Measurements from ENCODE around the gene DLG3.
"Not testable (repeated sequence)": the region's sequence is repeated elsewhere in the genome, so short reads cannot be mapped to it uniquely, and the experiment has no call there.

The DLG3 gene

GRCh38 chrX:70444326-70444945 lies at the start of gene DLG3:
Gene DLG3 (plus strand): TSS chrX:70444835. CDS start chrX:70445202, 367 bp downstream.
- no peaks in the 10 kb centered on the region for H3K9me2 ChIP-seq (replicated peaks; ENCODE audit: control insufficient read depth, low read length)
- H3F3A ChIP-seq (ENCODE audit: control insufficient read depth, insufficient read depth) = no peaks in the 10 kb centered on the region
- peaks cover 14% of the 10 kb centered on the region for H3K27me3 ChIP-seq (ENCODE audit: control insufficient read depth, low read length)
- no peaks in the 10 kb centered on the region for H3K4me1 ChIP-seq (ENCODE audit: control insufficient read depth, low read length)
- H4K20me1 ChIP-seq (ENCODE audit: control insufficient read depth, insufficient read depth, low read depth, low read length) = no peaks in the 10 kb centered on the region
- no peak within 1 kb of the TSS for H3K4me3 ChIP-seq (ENCODE audit: low read length)
- H3K27ac ChIP-seq (ENCODE audit: low read depth, low read length) = no peak within 1 kb of the TSS
- H3K36me3 ChIP-seq (ENCODE audit: control insufficient read depth, low read length) = no peaks in the 10 kb centered on the region
- no peak for TF ChIP-seq CTCF (IDR thresholded peaks at IDR 0.05; ENCODE audit: low read depth, low read length, poor library complexity, severe bottlenecking)
- no peak within 1 kb of the TSS for H3K4me2 ChIP-seq (ENCODE audit: low read length)
- H3K79me2 ChIP-seq (ENCODE audit: control insufficient read depth, low read length) = no peaks in the 10 kb centered on the region
- H3K9me3 ChIP-seq (ENCODE audit: control insufficient read depth, insufficient read depth, low read length) = no peaks in the 10 kb centered on the region

GRCh38 chrX:70398899-70399298 lies 45.7 kb upstream of the DLG3 start:
- no peaks in the 10 kb centered on the region for H3K79me2 ChIP-seq (ENCODE audit: control insufficient read depth, low read length)
- H3K36me3 ChIP-seq (ENCODE audit: control insufficient read depth, low read length) = peaks cover 46% of the 10 kb centered on the region
- no peaks in the 10 kb centered on the region for H3K27me3 ChIP-seq (ENCODE audit: control insufficient read depth, low read length)
- peaks cover 19% of the 10 kb centered on the region for H3K4me1 ChIP-seq (ENCODE audit: control insufficient read depth, low read length)
- H3K4me2 ChIP-seq (ENCODE audit: low read length) = peak overlapping the region; percentile 48
- TF ChIP-seq EZH2phosphoT487 (IDR thresholded peaks at IDR 0.05; ENCODE audit: borderline replicate concordance, low read length) (no peak), CTCF (IDR thresholded peaks at IDR 0.05; ENCODE audit: low read depth, low read length, poor library complexity, severe bottlenecking) (no peak)
- no peaks in the 10 kb centered on the region for H3K9me2 ChIP-seq (replicated peaks; ENCODE audit: control insufficient read depth, low read length)
- peak overlapping the region; percentile 68 for H3K27ac ChIP-seq (ENCODE audit: low read depth, low read length)
- H3K9me3 ChIP-seq (ENCODE audit: control insufficient read depth, insufficient read depth, low read length) = no peaks in the 10 kb centered on the region
- peak overlapping the region; percentile 43 for H3K4me3 ChIP-seq (ENCODE audit: low read length)
- no peaks in the 10 kb centered on the region for H4K20me1 ChIP-seq (ENCODE audit: control insufficient read depth, insufficient read depth, low read depth, low read length)
- H3F3A ChIP-seq (ENCODE audit: control insufficient read depth, insufficient read depth) = no peaks in the 10 kb centered on the region

- H4K20me1 ChIP-seq (ENCODE audit: control insufficient read depth, insufficient read depth, low read depth, low read length); H3K79me2 ChIP-seq (ENCODE audit: control insufficient read depth, low read length); H3K9me3 ChIP-seq (ENCODE audit: control insufficient read depth, insufficient read depth, low read length); H3K4me3 ChIP-seq (ENCODE audit: low read length); H3F3A ChIP-seq (ENCODE audit: control insufficient read depth, insufficient read depth); H3K27ac ChIP-seq (ENCODE audit: low read depth, low read length); H3K9me2 ChIP-seq (replicated peaks; ENCODE audit: control insufficient read depth, low read length); H3K4me2 ChIP-seq (ENCODE audit: low read length); H3K27me3 ChIP-seq (ENCODE audit: control insufficient read depth, low read length): not testable (repeated sequence)
- Histone ChIP-seq H3K36me3 (ENCODE audit: control insufficient read depth, low read length) (peaks cover 50% of the 10 kb centered on the region), H3K4me1 (ENCODE audit: control insufficient read depth, low read length) (peaks cover 19% of the 10 kb centered on the region)
Observed at GRCh38 chrX:70400181-70400580, 44.5 kb upstream of the DLG3 start.

- Histone ChIP-seq H3K36me3 (ENCODE audit: control insufficient read depth, low read length) (peaks cover 58% of the 10 kb centered on the region), H3K4me2 (ENCODE audit: low read length) (no peak overlapping the region), H3K4me1 (ENCODE audit: control insufficient read depth, low read length) (peaks cover 17% of the 10 kb centered on the region), H3K27me3 (ENCODE audit: control insufficient read depth, low read length) (no peaks in the 10 kb centered on the region), H3K79me2 (ENCODE audit: control insufficient read depth, low read length) (no peaks in the 10 kb centered on the region), H3K9me2 (replicated peaks; ENCODE audit: control insufficient read depth, low read length) (no peaks in the 10 kb centered on the region), H3K9me3 (ENCODE audit: control insufficient read depth, insufficient read depth, low read length) (no peaks in the 10 kb centered on the region), H4K20me1 (ENCODE audit: control insufficient read depth, insufficient read depth, low read depth, low read length) (no peaks in the 10 kb centered on the region), H3K4me3 (ENCODE audit: low read length) (no peak overlapping the region), H3F3A (ENCODE audit: control insufficient read depth, insufficient read depth) (no peaks in the 10 kb centered on the region), H3K27ac (ENCODE audit: low read depth, low read length) (no peak overlapping the region)
- TF ChIP-seq EZH2phosphoT487 (IDR thresholded peaks at IDR 0.05; ENCODE audit: borderline replicate concordance, low read length) (no peak), CTCF (IDR thresholded peaks at IDR 0.05; ENCODE audit: low read depth, low read length, poor library complexity, severe bottlenecking) (no peak)
Observed at GRCh38 chrX:70402721-70403120, 41.9 kb upstream of the DLG3 start.
